ENCODE measurements around the gene SLC12A5.

GRCh38 chr20:46049190-46049589 lies 20.2 kb downstream of the SLC12A5 start:
- TF ChIP-seq CTCF (IDR thresholded peaks at IDR 0.05): no peak
- no peak for TF ChIP-seq POLR2A (IDR thresholded peaks at IDR 0.05)
